Sigmoid colon (tissue), 4 donors: ENCODE results near the gene DAPP1.

Experiments
- CTCF ChIP-seq, 4 experiments: fragments of 450-650 bp in 3 of 4; fragments of 200-600 bp in 1 of 4; IDR thresholded peaks; one replicate each; pipeline ENCODE4 v1.5.1; 2016 to 2019; ENCODE audit warnings: antibody characterized with exemption in 4 of 4, mild to moderate bottlenecking in 3 of 4, moderate library complexity in 2 of 4
- POLR2A ChIP-seq, 2 donors: fragments of 450-650 bp; IDR thresholded peaks; one replicate each; pipeline ENCODE4 v1.6.1; 2016; ENCODE audit warnings: antibody characterized with exemption in 2 of 2, mild to moderate bottlenecking in 2 of 2, moderate library complexity in 2 of 2
- POLR2AphosphoS5 ChIP-seq, 4 donors: sonication (generic); formaldehyde crosslinking; IDR thresholded peaks; one replicate each; pipeline ENCODE4 v1.6.1; 2017; ENCODE audit warnings: antibody characterized with exemption in 4 of 4

GRCh38 chr4:99845179-99845578 is 28.6 kb downstream of the DAPP1 start:
- TF ChIP-seq POLR2A (IDR thresholded peaks at IDR 0.05) (no peak), CTCF (IDR thresholded peaks at IDR 0.05) (no peak), POLR2AphosphoS5 (IDR thresholded peaks at IDR 0.05) (no peak)
